Activated T-cell treated with anti-CD3 and anti-CD28 coated beads, Interleukin-2, amount 50 U/mL, for 24 hours (primary cell): ENCODE data around the gene CPNE7.

Experiments
- DNase-seq: peaks from one replicate; pipeline ENCODE4 v3.0.0-alpha.2; 2020
- H3K27ac Mint-ChIP-seq: 2 replicates; pipeline ENCODE4 v1.8.0; 2020; ENCODE audit warnings: mild to moderate bottlenecking, mixed read lengths
- H3K27me3 Mint-ChIP-seq: 2 replicates; pipeline ENCODE4 v1.8.0; 2020; ENCODE audit warnings: mixed read lengths
- H3K36me3 Mint-ChIP-seq: 2 replicates; pipeline ENCODE4 v1.8.0; 2020; ENCODE audit warnings: low read depth, mixed read lengths
- H3K4me1 Mint-ChIP-seq: 2 replicates; pipeline ENCODE4 v1.8.0; 2020; ENCODE audit warnings: low read depth, mixed read lengths
- H3K4me3 Mint-ChIP-seq: 2 replicates; pipeline ENCODE4 v1.8.0; 2020; ENCODE audit warnings: mild to moderate bottlenecking, moderate library complexity, mixed read lengths
- H3K9me3 Mint-ChIP-seq: 2 replicates; pipeline ENCODE4 v1.8.0; 2020; ENCODE audit warnings: mixed read lengths

Gene CPNE7

GRCh38 chr16:89556750-89557689, 18.5 kb upstream of the CPNE7 start:
- no peaks in the 10 kb centered on the region for H3K27me3 Mint-ChIP-seq
- H3K27ac Mint-ChIP-seq = peak overlapping the region; percentile 33
- H3K9me3 Mint-ChIP-seq = no peaks in the 10 kb centered on the region
- peak overlapping the region; percentile 42 for H3K4me3 Mint-ChIP-seq
- peak; percentile 91 for DNase-seq
- peaks cover 75% of the 10 kb centered on the region for H3K36me3 Mint-ChIP-seq
- H3K4me1 Mint-ChIP-seq = peaks cover 24% of the 10 kb centered on the region

GRCh38 chr16:89557690-89558490, 17.7 kb upstream of the CPNE7 start:
- H3K27ac Mint-ChIP-seq = peak overlapping the region; percentile 33

GRCh38 chr16:89560378-89561141, 15.0 kb upstream of the CPNE7 start, which contains the start of gene RPL13:
Gene RPL13 (plus strand): TSS chr16:89560682. CDS start chr16:89560960, 278 bp downstream.
- Mint-ChIP-seq H3K27ac (peak within 1 kb of the TSS; percentile 97), H3K27me3 (no peaks in the 10 kb centered on the region), H3K9me3 (no peaks in the 10 kb centered on the region), H3K4me1 (peaks cover 60% of the 10 kb centered on the region), H3K4me3 (peak within 1 kb of the TSS; percentile 97), H3K36me3 (peaks cover 80% of the 10 kb centered on the region)
- peak; percentile 93 for DNase-seq

More at GRCh38 chr16:89557690-89558490, 17.7 kb upstream of the CPNE7 start:
- Mint-ChIP-seq H3K27me3 (no peaks in the 10 kb centered on the region), H3K36me3 (peaks cover 75% of the 10 kb centered on the region), H3K4me1 (peaks cover 33% of the 10 kb centered on the region), H3K4me3 (peak overlapping the region; percentile 42), H3K9me3 (no peaks in the 10 kb centered on the region)
- no peak for DNase-seq

GRCh38 chr16:89561142-89561883, 14.2 kb upstream of the CPNE7 start:
- no peak for DNase-seq
- no peaks in the 10 kb centered on the region for H3K27me3 Mint-ChIP-seq
- H3K9me3 Mint-ChIP-seq = no peaks in the 10 kb centered on the region
- peaks cover 77% of the 10 kb centered on the region for H3K36me3 Mint-ChIP-seq
- peak overlapping the region; percentile 97 for H3K4me3 Mint-ChIP-seq
- peaks cover 66% of the 10 kb centered on the region for H3K4me1 Mint-ChIP-seq
- H3K27ac Mint-ChIP-seq = peak overlapping the region; percentile 96

GRCh38 chr16:89561884-89562599, 13.5 kb upstream of the CPNE7 start:
- Mint-ChIP-seq H3K27ac (peak overlapping the region; percentile 96), H3K4me1 (peaks cover 64% of the 10 kb centered on the region), H3K9me3 (no peaks in the 10 kb centered on the region), H3K4me3 (peak overlapping the region; percentile 97), H3K27me3 (no peaks in the 10 kb centered on the region), H3K36me3 (peaks cover 71% of the 10 kb centered on the region)
- peak; percentile 50 for DNase-seq

GRCh38 chr16:89562939-89563338, 12.6 kb upstream of the CPNE7 start:
- no peak for DNase-seq
- Mint-ChIP-seq H3K4me1 (peaks cover 55% of the 10 kb centered on the region), H3K27ac (peak overlapping the region; percentile 96), H3K9me3 (no peaks in the 10 kb centered on the region), H3K36me3 (peaks cover 62% of the 10 kb centered on the region), H3K4me3 (peak overlapping the region; percentile 97), H3K27me3 (no peaks in the 10 kb centered on the region)

- H3K4me3 Mint-ChIP-seq = peak overlapping the region; percentile 97
- H3K9me3 Mint-ChIP-seq = no peaks in the 10 kb centered on the region
- peak; percentile 49 for DNase-seq
- H3K36me3 Mint-ChIP-seq = peaks cover 62% of the 10 kb centered on the region
- no peaks in the 10 kb centered on the region for H3K27me3 Mint-ChIP-seq
- peaks cover 55% of the 10 kb centered on the region for H3K4me1 Mint-ChIP-seq
- H3K27ac Mint-ChIP-seq = peak overlapping the region; percentile 96
These were observed 11.7 kb upstream of the CPNE7 start for GRCh38 chr16:89563639-89564392.

GRCh38 chr16:89564476-89565255, 10.9 kb upstream of the CPNE7 start:
- H3K36me3 Mint-ChIP-seq = peaks cover 61% of the 10 kb centered on the region
- peak; percentile 67 for DNase-seq
- H3K27me3 Mint-ChIP-seq = no peaks in the 10 kb centered on the region
- H3K27ac Mint-ChIP-seq = peak overlapping the region; percentile 96
- peak overlapping the region; percentile 97 for H3K4me3 Mint-ChIP-seq
- H3K9me3 Mint-ChIP-seq = no peaks in the 10 kb centered on the region
- peaks cover 48% of the 10 kb centered on the region for H3K4me1 Mint-ChIP-seq

GRCh38 chr16:89565256-89565505, 10.4 kb upstream of the CPNE7 start:
- DNase-seq = no peak
- Mint-ChIP-seq H3K9me3 (no peaks in the 10 kb centered on the region), H3K27me3 (no peaks in the 10 kb centered on the region), H3K27ac (peak overlapping the region; percentile 96), H3K4me3 (peak overlapping the region; percentile 97), H3K36me3 (peaks cover 56% of the 10 kb centered on the region), H3K4me1 (peaks cover 47% of the 10 kb centered on the region)

GRCh38 chr16:89565506-89566372, 9.8 kb upstream of the CPNE7 start:
- H3K4me1 Mint-ChIP-seq = peaks cover 47% of the 10 kb centered on the region
- peaks cover 51% of the 10 kb centered on the region for H3K36me3 Mint-ChIP-seq
- H3K27me3 Mint-ChIP-seq = no peaks in the 10 kb centered on the region
- H3K27ac Mint-ChIP-seq = peak overlapping the region; percentile 96
- peak; percentile 81 for DNase-seq
- H3K4me3 Mint-ChIP-seq = peak overlapping the region; percentile 97
- H3K9me3 Mint-ChIP-seq = no peaks in the 10 kb centered on the region

GRCh38 chr16:89567656-89568594, 7.6 kb upstream of the CPNE7 start:
- Mint-ChIP-seq H3K36me3 (peaks cover 32% of the 10 kb centered on the region), H3K9me3 (no peaks in the 10 kb centered on the region), H3K27me3 (peaks cover 11% of the 10 kb centered on the region), H3K4me1 (peaks cover 40% of the 10 kb centered on the region), H3K27ac (peak overlapping the region; percentile 50), H3K4me3 (no peak overlapping the region)
- DNase-seq = no peak
